OCI-LY1 (cell line): ENCODE results near the gene CDC45.

Experiments
- H2AFZ ChIP-seq: fragments of 200-600 bp; sonication (generic), shearing (Covaris generic); 2 replicates; pipeline ENCODE4 v1.6.0; 2014; ENCODE audit warnings: antibody characterized with exemption, mild to moderate bottlenecking, low read length
- H3F3A ChIP-seq: fragments of 200-600 bp; sonication (generic), shearing (Covaris generic); 2 replicates; pipeline ENCODE4 v1.6.0; 2014; ENCODE audit warnings: mild to moderate bottlenecking, antibody characterized with exemption, low read length, moderate library complexity; ENCODE audit not compliant: insufficient read depth
- H3K27ac ChIP-seq: fragments of 200-600 bp; sonication (generic); 2 replicates; pipeline ENCODE4 v1.5.1; 2014; ENCODE audit warnings: low read length, mixed run types, mild to moderate bottlenecking, low read depth; ENCODE audit not compliant: poor library complexity, severe bottlenecking
- H3K27me3 ChIP-seq: fragments of 200-600 bp; sonication (generic); 2 replicates; pipeline ENCODE4 v1.6.0; 2014; ENCODE audit warnings: antibody characterized with exemption, mild to moderate bottlenecking, low read length, moderate library complexity; ENCODE audit not compliant: insufficient read depth
- H3K36me3 ChIP-seq: fragments of 200-600 bp; sonication (generic); 2 replicates; pipeline ENCODE4 v1.6.1; 2014; ENCODE audit warnings: mild to moderate bottlenecking, antibody characterized with exemption, low read length, moderate library complexity, mixed read lengths; ENCODE audit not compliant: insufficient read depth
- H3K4me1 ChIP-seq: fragments of 200-600 bp; sonication (generic); 2 replicates; pipeline ENCODE4 v1.5.1; 2014; ENCODE audit warnings: mild to moderate bottlenecking, low read length, moderate library complexity; ENCODE audit not compliant: insufficient read depth, severe bottlenecking
- H3K4me2 ChIP-seq: fragments of 200-600 bp; sonication (generic), shearing (Covaris generic); 2 replicates; pipeline ENCODE4 v1.6.1; 2014; ENCODE audit warnings: low read length
- H3K4me3 ChIP-seq: fragments of 200-600 bp; sonication (generic); 2 replicates; pipeline ENCODE4 v1.5.1; 2014; ENCODE audit warnings: low read length, low read depth, mild to moderate bottlenecking, mixed read lengths; ENCODE audit not compliant: poor library complexity, severe bottlenecking
- H3K79me2 ChIP-seq: fragments of 200-600 bp; shearing (Covaris generic); 2 replicates; pipeline ENCODE4 v1.6.1; 2016; ENCODE audit warnings: mixed run types, low read length, mixed read lengths; ENCODE audit not compliant: insufficient read depth
- H3K9ac ChIP-seq: fragments of 200-600 bp; sonication (generic), shearing (Covaris generic); 2 replicates; pipeline ENCODE4 v1.6.1; 2014; ENCODE audit warnings: mild to moderate bottlenecking, low read length, mixed read lengths
- H3K9me2 ChIP-seq: fragments of 200-600 bp; sonication (generic), shearing (Covaris generic); 2 replicates; pipeline ENCODE4 v1.6.1; 2014; ENCODE audit warnings: low read depth, mild to moderate bottlenecking, low read length, mixed read lengths
- H3K9me3 ChIP-seq: fragments of 200-600 bp; shearing (Covaris generic); 2 replicates; pipeline ENCODE4 v1.6.1; 2014; ENCODE audit warnings: low read length, mixed read lengths
- H4K20me1 ChIP-seq: fragments of 200-600 bp; sonication (generic), shearing (Covaris generic); 2 replicates; pipeline ENCODE4 v1.6.0; 2016; ENCODE audit warnings: mild to moderate bottlenecking, low read length; ENCODE audit not compliant: insufficient read depth
- EZH2 ChIP-seq: fragments of 200-600 bp; sonication (generic), shearing (Covaris generic); IDR thresholded peaks from 2 replicates; pipeline ENCODE4 v1.8.0; 2017; ENCODE audit warnings: borderline replicate concordance, mixed run types, mild to moderate bottlenecking, antibody characterized with exemption, low read length, moderate library complexity, mixed read lengths
- TF ChIP-seq, protein P1 (sequence below): fragments of 200-600 bp; sonication (generic), shearing (Covaris generic); IDR thresholded peaks from 2 replicates; pipeline ENCODE4 v1.5.1; 2017; ENCODE audit warnings: mild to moderate bottlenecking, antibody characterized with exemption, low read length, moderate library complexity, mixed read lengths

The CDC45 gene

DNA sequence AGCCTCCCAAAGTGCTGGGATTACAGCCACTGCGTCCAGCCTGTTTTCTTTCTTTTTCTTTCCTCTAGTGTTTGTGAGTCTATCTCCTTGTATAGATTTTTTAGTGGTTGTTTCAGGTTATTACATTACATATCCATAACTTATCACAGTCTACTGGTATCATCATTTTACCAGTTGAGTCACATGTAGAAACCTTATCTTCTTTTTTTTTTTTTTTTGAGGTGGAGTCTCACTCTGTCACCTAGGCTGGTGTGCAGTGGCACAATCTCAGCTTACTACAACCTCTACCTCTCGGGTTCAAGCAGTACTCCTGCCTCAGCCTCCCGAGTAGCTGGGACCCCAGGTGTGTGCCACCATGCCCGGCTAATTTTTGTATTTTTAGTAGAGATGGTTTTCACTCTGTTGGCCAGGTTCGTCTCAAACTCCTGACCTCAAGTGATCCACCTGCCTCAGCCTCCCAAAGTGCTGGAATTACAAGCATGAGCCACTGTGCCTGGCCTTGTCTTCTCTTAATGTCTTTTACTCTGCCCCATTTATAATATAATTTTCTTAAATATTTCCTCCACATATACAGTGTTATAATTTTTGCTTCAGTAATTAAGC lies 11.0 kb downstream of the CDC45 start:
- no peaks in the 10 kb centered on the region for H3F3A ChIP-seq
- H3K9me2 ChIP-seq: no peaks in the 10 kb centered on the region
- H3K9me3 ChIP-seq: no peaks in the 10 kb centered on the region
- H3K36me3 ChIP-seq: peaks cover 70% of the 10 kb centered on the region
- no peaks in the 10 kb centered on the region for H4K20me1 ChIP-seq
- no peaks in the 10 kb centered on the region for H3K79me2 ChIP-seq
- no peak overlapping the region for H3K4me3 ChIP-seq
- H3K4me1 ChIP-seq: no peaks in the 10 kb centered on the region
- H3K4me2 ChIP-seq: no peak overlapping the region
- no peak overlapping the region for H3K9ac ChIP-seq
- no peaks in the 10 kb centered on the region for H3K27me3 ChIP-seq
- H2AFZ ChIP-seq: no peak overlapping the region
- no peak for TF ChIP-seq EZH2
- TF ChIP-seq, protein P1, sequence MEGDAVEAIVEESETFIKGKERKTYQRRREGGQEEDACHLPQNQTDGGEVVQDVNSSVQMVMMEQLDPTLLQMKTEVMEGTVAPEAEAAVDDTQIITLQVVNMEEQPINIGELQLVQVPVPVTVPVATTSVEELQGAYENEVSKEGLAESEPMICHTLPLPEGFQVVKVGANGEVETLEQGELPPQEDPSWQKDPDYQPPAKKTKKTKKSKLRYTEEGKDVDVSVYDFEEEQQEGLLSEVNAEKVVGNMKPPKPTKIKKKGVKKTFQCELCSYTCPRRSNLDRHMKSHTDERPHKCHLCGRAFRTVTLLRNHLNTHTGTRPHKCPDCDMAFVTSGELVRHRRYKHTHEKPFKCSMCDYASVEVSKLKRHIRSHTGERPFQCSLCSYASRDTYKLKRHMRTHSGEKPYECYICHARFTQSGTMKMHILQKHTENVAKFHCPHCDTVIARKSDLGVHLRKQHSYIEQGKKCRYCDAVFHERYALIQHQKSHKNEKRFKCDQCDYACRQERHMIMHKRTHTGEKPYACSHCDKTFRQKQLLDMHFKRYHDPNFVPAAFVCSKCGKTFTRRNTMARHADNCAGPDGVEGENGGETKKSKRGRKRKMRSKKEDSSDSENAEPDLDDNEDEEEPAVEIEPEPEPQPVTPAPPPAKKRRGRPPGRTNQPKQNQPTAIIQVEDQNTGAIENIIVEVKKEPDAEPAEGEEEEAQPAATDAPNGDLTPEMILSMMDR: no peak
- no peak overlapping the region for H3K27ac ChIP-seq

DNA sequence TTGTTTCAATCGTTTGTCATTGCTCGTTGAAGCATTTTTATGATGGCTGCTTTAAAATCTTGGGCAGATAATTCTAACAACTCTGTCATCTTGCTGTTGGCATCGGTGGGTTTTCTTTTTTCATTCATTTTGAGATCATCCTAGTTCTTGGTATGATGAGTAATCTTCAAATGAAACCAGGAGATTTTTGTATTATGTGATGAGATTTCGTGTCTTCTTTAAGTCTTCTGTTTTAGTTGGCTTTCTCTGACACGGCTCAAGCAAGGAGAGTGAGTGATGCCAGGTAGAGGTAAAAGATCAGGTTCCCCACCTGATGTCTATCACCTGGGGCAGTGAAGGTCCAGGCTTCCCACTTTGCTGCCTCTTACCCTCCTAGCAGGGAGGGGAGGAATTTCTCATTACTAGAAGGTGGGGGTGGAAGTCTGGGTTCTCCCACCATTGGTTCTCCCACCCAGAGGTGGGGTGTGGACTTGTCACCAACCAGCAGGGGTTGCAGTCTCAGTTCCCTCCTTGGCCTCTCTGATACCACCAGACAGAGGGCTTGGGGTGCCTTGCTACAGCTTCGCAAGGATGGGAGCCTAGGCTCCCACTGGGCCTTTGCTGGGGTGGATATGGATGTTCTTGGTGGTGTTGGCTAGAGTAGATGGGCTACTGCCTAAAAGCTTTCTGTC lies 12.9 kb downstream of the CDC45 start:
- no peak overlapping the region for H3K9ac ChIP-seq
- H3K4me1 ChIP-seq: no peaks in the 10 kb centered on the region
- no peaks in the 10 kb centered on the region for H4K20me1 ChIP-seq
- H2AFZ ChIP-seq: no peak overlapping the region
- TF ChIP-seq EZH2: no peak
- TF ChIP-seq, protein P1: no peak
- no peak overlapping the region for H3K4me3 ChIP-seq
- H3K4me2 ChIP-seq: no peak overlapping the region
- no peaks in the 10 kb centered on the region for H3K79me2 ChIP-seq
- H3K9me2 ChIP-seq: no peaks in the 10 kb centered on the region
- H3K27ac ChIP-seq: no peak overlapping the region
- H3F3A ChIP-seq: no peaks in the 10 kb centered on the region
- H3K27me3 ChIP-seq: no peaks in the 10 kb centered on the region
- H3K36me3 ChIP-seq: peaks cover 80% of the 10 kb centered on the region
- H3K9me3 ChIP-seq: no peaks in the 10 kb centered on the region

- Histone ChIP-seq H3K79me2 (no peaks in the 10 kb centered on the region), H3K4me3 (no peak overlapping the region), H3K36me3 (peaks cover 81% of the 10 kb centered on the region), H3F3A (no peaks in the 10 kb centered on the region), H2AFZ (no peak overlapping the region), H3K27me3 (no peaks in the 10 kb centered on the region), H3K4me1 (no peaks in the 10 kb centered on the region), H3K4me2 (no peak overlapping the region), H3K9ac (no peak overlapping the region), H3K9me3 (no peaks in the 10 kb centered on the region), H3K9me2 (no peaks in the 10 kb centered on the region), H4K20me1 (no peaks in the 10 kb centered on the region), H3K27ac (no peak overlapping the region)
- TF ChIP-seq, protein P1: no peak
- TF ChIP-seq EZH2: no peak
Observed at GRCh38 chr22:19494001-19494560, 14.4 kb downstream of the CDC45 start.
